Ishikawa (cell line): ENCODE results near the gene ERCC6L.

ENCODE experiments used
- CEBPB ChIP-seq: IDR thresholded peaks from 2 replicates; pipeline ENCODE4 v1.6.1; 2012
- CREB1 ChIP-seq: IDR thresholded peaks from 2 replicates; pipeline ENCODE4 v1.6.1; 2012; ENCODE audit warnings: low read depth
- EGR1 ChIP-seq: IDR thresholded peaks from 2 replicates; pipeline ENCODE4 v1.6.1; 2012
- EP300 ChIP-seq: IDR thresholded peaks from 2 replicates; pipeline ENCODE4 v1.6.1; 2012; ENCODE audit warnings: borderline replicate concordance
- FOXM1 ChIP-seq: IDR thresholded peaks from 2 replicates; pipeline ENCODE4 v1.6.1; 2012; ENCODE audit warnings: low read depth, borderline replicate concordance
- MAX ChIP-seq: IDR thresholded peaks from 2 replicates; pipeline ENCODE4 v1.6.1; 2012
- NFIC ChIP-seq: IDR thresholded peaks from 2 replicates; pipeline ENCODE4 v1.6.1; 2012
- RAD21 ChIP-seq: IDR thresholded peaks from 2 replicates; pipeline ENCODE4 v1.6.1; 2012; ENCODE audit warnings: low read depth
- REST ChIP-seq: IDR thresholded peaks from 2 replicates; pipeline ENCODE4 v1.6.1; 2012; ENCODE audit warnings: low read depth, mild to moderate bottlenecking
- TAF1 ChIP-seq: IDR thresholded peaks from 2 replicates; pipeline ENCODE4 v1.6.1; 2012; ENCODE audit warnings: low read depth, mild to moderate bottlenecking
- TCF12 ChIP-seq: IDR thresholded peaks from 2 replicates; pipeline ENCODE4 v1.6.1; 2012; ENCODE audit warnings: low read depth
- TEAD4 ChIP-seq: IDR thresholded peaks from 2 replicates; pipeline ENCODE4 v1.6.1; 2012
- USF1 ChIP-seq: IDR thresholded peaks from 2 replicates; pipeline ENCODE4 v1.6.1; 2012
- YY1 ChIP-seq: IDR thresholded peaks from 2 replicates; pipeline ENCODE4 v1.6.1; 2012; ENCODE audit warnings: low read depth
- ZBTB7A ChIP-seq: IDR thresholded peaks from 2 replicates; pipeline ENCODE4 v1.6.1; 2012; ENCODE audit warnings: low read depth

The ERCC6L gene

GRCh38 chrX:72240976-72241375 lies 2.1 kb upstream of the ERCC6L start:
- TF ChIP-seq EGR1, result no peak
- no peak for TF ChIP-seq REST
- TF ChIP-seq CEBPB, result no peak
- TF ChIP-seq TCF12, result no peak
- TF ChIP-seq EP300, result no peak
- TF ChIP-seq CREB1, result no peak
- no peak for TF ChIP-seq YY1
- no peak for TF ChIP-seq TEAD4
- no peak for TF ChIP-seq NFIC
- no peak for TF ChIP-seq TAF1
- no peak for TF ChIP-seq FOXM1
- TF ChIP-seq MAX, result no peak
- TF ChIP-seq USF1, result no peak
- no peak for TF ChIP-seq ZBTB7A
- no peak for TF ChIP-seq RAD21

- TF ChIP-seq MAX (no peak), RAD21 (no peak), TEAD4 (no peak), CREB1 (no peak), NFIC (no peak), ZBTB7A (no peak), USF1 (no peak), EP300 (no peak), FOXM1 (no peak), TCF12 (no peak), EGR1 (no peak), CEBPB (no peak)
Measured at GRCh38 chrX:72238183-72238582, 644 bp downstream of the ERCC6L start.

GRCh38 chrX:72236841-72237240 lies 2.0 kb downstream of the ERCC6L start:
- TF ChIP-seq TCF12 (no peak), USF1 (no peak), MAX (no peak), ZBTB7A (no peak), REST (no peak), TEAD4 (no peak), EP300 (no peak), FOXM1 (no peak), NFIC (no peak), CEBPB (no peak), YY1 (no peak), TAF1 (no peak), CREB1 (no peak), RAD21 (no peak), EGR1 (no peak)

- no peak for TF ChIP-seq MAX
- no peak for TF ChIP-seq YY1
- TF ChIP-seq REST, result no peak
- no peak for TF ChIP-seq EP300
- TF ChIP-seq FOXM1, result no peak
- TF ChIP-seq CREB1, result no peak
- TF ChIP-seq CEBPB, result no peak
- TF ChIP-seq NFIC, result no peak
- no peak for TF ChIP-seq TAF1
- TF ChIP-seq TEAD4, result no peak
- TF ChIP-seq USF1, result no peak
- TF ChIP-seq TCF12, result no peak
- no peak for TF ChIP-seq RAD21
Measured at GRCh38 chrX:72230290-72230689, 8.5 kb downstream of the ERCC6L start.
